Activated CD8-positive, alpha-beta memory T cell treated with anti-CD3 and anti-CD28 coated beads, Interleukin-2, amount 50 U/mL, for 24 hours (primary cell): ENCODE results near the gene ANHX.

Experiments used
- DNase-seq: peaks from one replicate; pipeline ENCODE4 v3.0.0-alpha.2; 2020; ENCODE audit errors: extremely low read depth

ANHX gene

DNA sequence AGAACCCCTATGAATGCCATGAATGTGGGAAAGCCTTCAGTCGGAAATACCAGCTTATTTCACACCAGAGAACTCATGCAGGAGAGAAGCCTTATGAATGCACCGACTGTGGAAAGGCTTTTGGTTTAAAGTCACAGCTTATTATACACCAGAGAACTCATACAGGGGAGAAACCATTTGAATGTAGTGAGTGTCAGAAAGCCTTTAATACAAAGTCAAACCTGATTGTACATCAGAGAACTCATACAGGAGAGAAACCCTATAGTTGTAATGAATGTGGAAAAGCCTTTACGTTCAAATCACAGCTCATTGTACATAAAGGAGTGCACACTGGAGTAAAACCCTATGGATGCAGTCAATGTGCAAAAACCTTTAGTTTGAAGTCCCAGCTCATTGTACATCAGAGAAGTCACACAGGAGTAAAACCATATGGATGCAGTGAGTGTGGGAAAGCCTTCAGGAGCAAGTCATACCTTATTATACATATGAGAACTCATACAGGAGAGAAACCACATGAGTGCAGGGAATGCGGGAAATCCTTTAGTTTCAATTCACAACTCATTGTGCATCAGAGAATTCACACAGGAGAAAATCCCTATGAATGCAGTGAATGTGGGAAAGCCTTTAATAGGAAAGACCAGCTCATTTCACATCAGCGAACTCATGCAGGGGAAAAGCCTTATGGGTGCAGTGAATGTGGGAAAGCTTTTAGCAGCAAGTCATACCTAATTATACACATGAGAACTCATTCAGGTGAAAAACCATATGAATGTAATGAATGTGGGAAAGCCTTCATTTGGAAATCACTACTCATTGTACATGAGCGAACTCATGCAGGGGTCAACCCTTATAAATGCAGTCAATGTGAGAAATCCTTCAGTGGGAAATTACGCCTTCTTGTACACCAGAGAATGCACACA lies 32.1 kb downstream of the ANHX start:
- DNase-seq: no peak

DNA sequence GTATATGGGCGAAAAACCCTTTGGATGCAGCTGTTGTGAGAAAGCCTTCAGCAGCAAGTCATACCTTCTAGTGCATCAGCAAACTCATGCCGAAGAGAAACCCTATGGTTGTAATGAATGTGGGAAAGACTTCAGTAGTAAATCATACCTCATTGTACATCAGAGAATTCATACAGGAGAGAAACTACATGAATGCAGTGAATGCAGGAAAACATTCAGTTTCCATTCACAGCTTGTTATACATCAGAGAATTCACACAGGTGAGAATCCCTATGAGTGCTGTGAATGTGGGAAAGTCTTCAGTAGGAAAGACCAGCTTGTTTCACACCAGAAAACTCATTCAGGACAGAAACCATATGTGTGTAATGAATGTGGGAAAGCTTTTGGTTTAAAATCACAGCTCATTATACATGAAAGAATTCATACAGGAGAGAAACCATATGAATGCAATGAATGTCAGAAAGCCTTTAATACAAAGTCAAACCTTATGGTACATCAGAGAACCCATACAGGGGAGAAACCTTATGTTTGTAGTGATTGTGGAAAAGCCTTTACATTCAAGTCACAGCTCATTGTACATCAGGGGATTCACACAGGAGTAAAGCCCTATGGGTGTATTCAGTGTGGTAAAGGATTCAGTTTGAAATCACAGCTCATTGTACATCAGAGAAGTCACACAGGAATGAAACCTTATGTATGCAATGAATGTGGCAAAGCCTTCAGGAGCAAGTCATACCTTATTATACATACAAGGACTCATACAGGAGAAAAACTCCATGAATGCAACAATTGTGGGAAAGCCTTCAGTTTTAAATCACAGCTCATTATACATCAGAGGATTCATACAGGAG lies 33.0 kb downstream of the ANHX start:
- DNase-seq: no peak

DNA sequence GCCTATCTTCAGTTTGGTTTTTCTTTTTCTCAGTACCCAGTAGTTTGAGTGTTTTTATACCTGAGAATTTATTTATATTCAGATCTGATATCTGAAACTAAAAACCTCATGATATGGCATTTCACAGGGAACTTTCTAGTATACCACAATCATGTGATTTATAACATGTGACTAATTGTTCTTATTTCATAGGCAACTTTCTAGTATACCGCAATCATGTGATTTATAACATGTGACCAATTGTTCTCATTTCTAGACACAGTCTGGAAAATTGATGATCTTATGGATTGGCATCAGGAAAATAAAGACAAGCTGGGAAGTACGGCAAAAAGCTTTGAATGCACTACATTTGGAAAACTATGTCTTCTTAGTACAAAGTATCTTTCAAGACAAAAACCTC lies 33.8 kb downstream of the ANHX start:
- DNase-seq: no peak

DNA sequence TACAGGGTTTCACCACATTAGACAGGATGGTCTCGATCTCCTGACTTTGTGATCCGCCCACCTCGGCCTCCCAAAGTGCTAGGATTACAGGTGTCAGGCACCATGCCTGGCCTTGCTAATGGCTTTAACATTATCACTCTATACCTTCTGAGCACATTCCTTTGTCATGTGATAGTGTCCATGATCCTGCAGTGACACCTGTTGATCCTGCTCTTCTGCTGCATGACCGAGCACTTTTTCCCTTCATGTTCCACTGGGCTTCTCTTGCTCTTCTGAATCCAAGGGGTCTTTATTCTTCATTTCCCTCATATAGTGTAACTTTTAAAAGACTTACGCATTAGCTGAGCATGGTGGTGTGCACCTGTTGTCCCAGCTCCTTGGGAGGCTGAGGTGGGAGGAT lies 42.8 kb downstream of the ANHX start:
- no peak for DNase-seq

DNA sequence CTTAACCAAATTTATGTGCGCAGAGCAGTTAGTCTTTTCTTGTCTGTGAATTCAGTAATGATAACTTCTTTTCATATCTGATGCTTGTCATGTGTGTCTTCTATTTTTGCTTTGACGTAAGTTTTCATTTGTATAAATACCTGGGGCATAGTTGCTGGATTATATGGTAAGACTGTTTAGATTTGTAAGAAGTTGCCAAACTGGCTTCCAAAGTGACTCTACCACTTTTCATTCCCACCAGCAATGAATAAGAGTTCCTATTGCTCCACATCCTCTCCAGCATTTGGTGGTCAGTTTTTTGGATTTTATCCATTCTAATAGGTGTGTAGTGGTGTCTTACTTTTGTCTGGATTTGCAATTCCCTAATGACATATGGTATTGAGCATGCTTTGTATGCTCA lies 45.5 kb downstream of the ANHX start:
- DNase-seq: no peak

DNA sequence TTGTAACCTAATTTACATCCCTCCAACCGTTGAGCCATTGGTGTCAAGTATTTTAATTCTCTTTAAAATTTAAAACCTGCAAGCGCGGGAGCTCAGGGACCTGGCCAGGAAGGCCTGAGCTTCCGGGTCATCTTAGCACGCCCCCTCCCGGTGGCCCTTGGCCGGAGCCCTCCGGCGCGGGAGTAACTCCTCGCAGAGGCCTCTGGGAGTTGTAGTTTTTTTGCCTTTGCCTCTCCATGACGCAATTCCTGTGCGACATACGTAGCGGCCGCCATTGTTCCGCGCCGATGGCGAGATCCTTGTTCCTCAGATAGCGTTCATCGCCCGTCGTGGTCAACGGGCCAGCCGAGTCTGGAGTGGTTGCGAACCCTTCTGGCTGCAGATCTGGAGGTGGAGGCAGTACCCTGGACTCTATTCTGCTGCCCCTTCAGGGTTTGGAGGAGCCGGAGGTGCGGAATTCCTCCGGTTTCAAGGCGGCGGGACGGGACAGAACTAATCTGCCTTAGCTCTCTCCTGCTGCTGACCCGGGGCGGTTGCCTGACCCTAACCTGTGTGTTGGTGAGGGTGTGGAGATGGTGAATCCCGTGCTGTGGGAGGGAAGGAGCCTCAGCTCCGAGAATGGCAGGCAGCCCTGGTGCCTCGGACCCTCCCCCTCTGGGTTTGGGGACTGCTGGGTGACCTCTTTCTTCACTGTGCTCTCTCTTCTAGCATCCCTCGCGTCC lies 54.3 kb downstream of the ANHX start, which contains the start of gene ZNF268:
Gene ZNF268, plus strand, starts transcription at position 258 of the 722 bp plus-strand sequence. CDS start 503 bp downstream, outside the sequence.
- DNase-seq: peak; percentile 78

DNA sequence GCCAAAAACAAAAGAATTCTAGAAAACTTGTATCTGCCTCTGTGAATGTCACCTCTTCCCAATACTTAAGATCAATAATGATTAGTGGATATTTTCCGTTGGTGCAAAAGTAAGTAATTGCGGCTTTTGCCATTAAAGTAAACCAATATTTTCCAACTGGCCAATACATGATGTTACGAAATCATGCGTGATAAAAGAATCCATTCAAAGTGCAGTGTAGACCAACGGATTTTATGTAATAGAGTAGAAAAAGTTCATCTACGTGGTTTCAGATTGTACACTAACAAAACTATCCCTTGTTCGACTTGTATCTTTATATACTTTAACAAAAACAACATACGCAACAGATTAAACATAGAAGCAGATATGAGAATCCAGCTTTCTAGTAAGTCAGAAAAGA lies 55.0 kb downstream of the ANHX start:
- DNase-seq: no peak

DNA sequence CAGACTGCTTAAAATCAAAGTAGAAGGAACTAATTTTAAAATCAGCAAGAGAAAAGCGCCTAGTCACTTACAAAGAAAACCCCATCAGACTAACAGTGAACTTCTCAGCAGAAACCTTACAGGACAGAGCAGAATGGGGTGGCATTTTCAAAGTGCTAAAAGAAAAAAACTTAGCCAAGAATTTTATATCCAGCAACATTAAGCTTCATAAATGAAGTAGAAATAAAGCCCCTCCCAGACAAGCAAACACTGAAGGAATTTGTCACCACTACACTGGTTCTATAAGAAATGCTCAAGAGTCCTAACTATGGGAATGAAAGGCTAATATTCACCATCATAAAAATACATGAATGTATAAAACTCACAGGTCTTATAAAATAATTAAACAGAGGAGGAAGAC lies 60.8 kb downstream of the ANHX start:
- no peak for DNase-seq

DNA sequence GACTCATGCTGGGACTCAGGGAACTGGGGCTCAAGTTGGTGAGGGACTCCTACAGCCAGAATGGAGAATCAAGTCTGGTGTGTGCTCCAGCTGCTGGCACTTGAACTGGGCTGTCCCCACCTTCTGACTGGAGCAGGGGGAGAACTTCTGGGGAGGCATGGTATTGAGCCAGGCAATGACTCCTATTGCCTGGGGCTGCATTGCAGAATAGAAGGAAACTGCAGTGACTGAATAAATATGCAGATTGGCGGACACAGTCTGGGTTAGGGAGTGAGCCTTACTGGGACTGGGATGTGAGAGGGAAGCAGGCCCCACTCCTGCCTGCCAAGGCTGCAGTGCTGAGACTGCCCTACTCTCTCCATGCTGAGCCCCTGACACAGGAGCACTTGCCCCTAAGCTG lies 63.2 kb downstream of the ANHX start:
- no peak for DNase-seq
